ENCODE measurements around the gene BICD1.

The BICD1 gene

DNA sequence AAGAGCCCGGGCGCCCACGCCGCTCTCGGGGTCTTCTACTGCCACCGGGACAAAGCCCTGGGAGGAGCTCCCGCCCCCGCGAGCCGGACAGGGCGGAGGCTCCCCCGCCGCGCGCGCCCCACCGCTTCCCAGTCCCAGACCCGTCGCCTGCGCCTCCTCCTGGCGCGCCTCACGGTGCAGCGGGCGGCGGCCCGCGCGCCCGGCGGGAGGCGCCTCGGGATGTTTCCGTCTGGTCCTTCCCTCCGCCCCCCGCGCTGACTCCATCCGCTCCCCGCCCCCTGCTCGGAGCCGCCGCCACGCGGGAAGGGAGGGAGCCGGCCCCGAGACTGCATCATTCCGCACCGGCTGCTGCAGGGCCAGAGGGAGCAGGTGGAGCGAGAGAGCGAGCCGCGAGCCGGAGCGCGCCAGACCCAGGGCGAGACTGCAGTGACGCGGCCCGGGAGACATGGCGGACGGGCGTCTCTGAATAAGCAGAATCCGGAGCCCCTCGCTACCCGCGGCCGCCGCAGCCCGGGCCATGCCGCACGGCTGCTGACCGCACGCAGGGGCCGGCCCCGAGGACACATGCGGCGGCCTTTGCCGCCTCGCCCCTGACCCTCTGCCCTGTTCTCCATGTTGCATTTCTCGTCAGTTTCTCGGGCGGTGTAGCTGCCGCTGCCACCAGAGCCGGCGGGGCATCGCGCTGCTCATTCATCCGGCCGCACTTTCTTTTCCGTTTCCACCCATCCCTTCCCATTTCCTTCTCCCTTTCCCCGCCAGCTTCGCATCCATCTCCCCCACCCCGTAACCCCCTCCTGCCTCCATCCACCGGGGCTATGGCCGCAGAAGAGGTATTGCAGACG, at the start of gene BICD1:
TSS of gene BICD1 (plus strand) at position 331 of the 842 bp plus-strand sequence. CDS start at position 816, 485 bp downstream.
- TF ChIP-seq CEBPB (IDR thresholded peaks at IDR 0.05) = no peak
- TF ChIP-seq REST (IDR thresholded peaks at IDR 0.05; ENCODE audit: low read depth) = no peak
- TF ChIP-seq EGR1 (IDR thresholded peaks at IDR 0.05) = peak; percentile 89
- peak; percentile 78; the same call in 1 of the 2 replicates for TF ChIP-seq TAF1 (IDR thresholded peaks at IDR 0.05; ENCODE audit: low read depth)
- TF ChIP-seq RAD21 (IDR thresholded peaks at IDR 0.05; ENCODE audit: low read depth) = peak; percentile 25; the same call in 1 of the 2 replicates
- 0 out of 2 replicates have a peak, but pooled peaks have one; percentile 63 for TF ChIP-seq TCF12 (IDR thresholded peaks at IDR 0.05; ENCODE audit: low read depth)
- TF ChIP-seq EP300 (IDR thresholded peaks at IDR 0.05; ENCODE audit: borderline replicate concordance) = 0 out of 2 replicates have a peak, but pooled peaks have one; percentile 15
- peak; percentile 78 for TF ChIP-seq ZBTB7A (IDR thresholded peaks at IDR 0.05; ENCODE audit: low read depth)
- no peak for TF ChIP-seq CREB1 (IDR thresholded peaks at IDR 0.05; ENCODE audit: low read depth)
- TF ChIP-seq USF1 (IDR thresholded peaks at IDR 0.05) = no peak
- peak; percentile 6; the same call in 1 of the 2 replicates for TF ChIP-seq NFIC (IDR thresholded peaks at IDR 0.05)
- peak; percentile 96 for TF ChIP-seq MAX (IDR thresholded peaks at IDR 0.05)
- no peak for TF ChIP-seq FOXM1 (IDR thresholded peaks at IDR 0.05; ENCODE audit: borderline replicate concordance, low read depth)
- TF ChIP-seq YY1 (IDR thresholded peaks at IDR 0.05; ENCODE audit: low read depth) = peak; percentile 84
- peak; percentile 6; the same call in 1 of the 2 replicates for TF ChIP-seq TEAD4 (IDR thresholded peaks at IDR 0.05)

GRCh38 chr12:32061033-32061432, 45.6 kb upstream of the BICD1 start:
- TF ChIP-seq TCF12 (IDR thresholded peaks at IDR 0.05; ENCODE audit: low read depth) = no peak

DNA sequence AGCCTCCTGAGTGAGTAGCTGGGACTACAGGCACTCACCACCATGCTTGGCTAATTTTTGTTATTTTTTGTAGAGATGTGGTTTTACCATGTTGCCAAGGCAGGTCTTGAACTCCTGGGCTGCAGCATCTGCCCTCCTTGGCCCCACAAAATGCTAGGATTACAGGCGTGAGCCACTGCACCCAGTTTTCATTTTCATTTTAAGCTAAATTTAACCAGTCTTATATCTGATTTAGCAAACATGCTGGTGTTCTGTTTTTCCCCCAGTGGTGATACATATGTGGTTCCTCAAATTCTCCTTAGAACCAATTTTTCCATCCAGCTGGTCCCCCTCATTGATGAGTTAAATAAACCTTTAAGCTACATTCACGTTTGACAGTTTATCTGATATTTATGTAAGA, 43.8 kb upstream of the BICD1 start:
- no peak for TF ChIP-seq EGR1 (IDR thresholded peaks at IDR 0.05)
- TF ChIP-seq ZBTB7A (IDR thresholded peaks at IDR 0.05; ENCODE audit: low read depth) = no peak
- no peak for TF ChIP-seq MAX (IDR thresholded peaks at IDR 0.05)
- no peak for TF ChIP-seq EP300 (IDR thresholded peaks at IDR 0.05; ENCODE audit: borderline replicate concordance)
- no peak for TF ChIP-seq TAF1 (IDR thresholded peaks at IDR 0.05; ENCODE audit: low read depth)
- no peak for TF ChIP-seq USF1 (IDR thresholded peaks at IDR 0.05)
- no peak for TF ChIP-seq RAD21 (IDR thresholded peaks at IDR 0.05; ENCODE audit: low read depth)
- no peak for TF ChIP-seq CREB1 (IDR thresholded peaks at IDR 0.05; ENCODE audit: low read depth)
- no peak for TF ChIP-seq FOXM1 (IDR thresholded peaks at IDR 0.05; ENCODE audit: borderline replicate concordance, low read depth)
- TF ChIP-seq CEBPB (IDR thresholded peaks at IDR 0.05) = no peak
- no peak for TF ChIP-seq YY1 (IDR thresholded peaks at IDR 0.05; ENCODE audit: low read depth)
- TF ChIP-seq NFIC (IDR thresholded peaks at IDR 0.05) = no peak
- no peak for TF ChIP-seq TCF12 (IDR thresholded peaks at IDR 0.05; ENCODE audit: low read depth)
- TF ChIP-seq REST (IDR thresholded peaks at IDR 0.05; ENCODE audit: low read depth) = no peak
- no peak for TF ChIP-seq TEAD4 (IDR thresholded peaks at IDR 0.05)

DNA sequence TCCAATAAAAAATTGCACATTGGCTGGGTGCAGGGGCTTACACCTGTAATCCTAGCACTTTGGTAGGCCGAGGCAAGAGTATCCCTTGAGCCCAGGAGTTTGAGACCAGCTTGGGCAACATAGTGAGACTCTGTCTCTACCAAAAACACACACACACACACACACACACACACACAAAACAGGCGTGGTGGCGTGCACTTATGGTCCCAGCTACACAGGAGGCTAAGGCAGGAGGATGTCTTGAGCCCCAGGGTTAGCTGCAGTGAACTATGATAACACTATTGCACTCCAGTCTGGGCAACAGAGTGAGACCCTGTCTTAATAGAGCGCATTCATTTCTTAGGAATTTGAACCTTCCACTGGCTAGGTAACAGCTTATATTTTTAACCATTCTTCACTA, 42.9 kb upstream of the BICD1 start:
- TF ChIP-seq CEBPB (IDR thresholded peaks at IDR 0.05) = no peak
- TF ChIP-seq CREB1 (IDR thresholded peaks at IDR 0.05; ENCODE audit: low read depth) = no peak
- TF ChIP-seq USF1 (IDR thresholded peaks at IDR 0.05) = no peak
- no peak for TF ChIP-seq EGR1 (IDR thresholded peaks at IDR 0.05)
- TF ChIP-seq EP300 (IDR thresholded peaks at IDR 0.05; ENCODE audit: borderline replicate concordance) = no peak
- TF ChIP-seq YY1 (IDR thresholded peaks at IDR 0.05; ENCODE audit: low read depth) = no peak
- no peak for TF ChIP-seq ZBTB7A (IDR thresholded peaks at IDR 0.05; ENCODE audit: low read depth)
- TF ChIP-seq TEAD4 (IDR thresholded peaks at IDR 0.05) = no peak

DNA sequence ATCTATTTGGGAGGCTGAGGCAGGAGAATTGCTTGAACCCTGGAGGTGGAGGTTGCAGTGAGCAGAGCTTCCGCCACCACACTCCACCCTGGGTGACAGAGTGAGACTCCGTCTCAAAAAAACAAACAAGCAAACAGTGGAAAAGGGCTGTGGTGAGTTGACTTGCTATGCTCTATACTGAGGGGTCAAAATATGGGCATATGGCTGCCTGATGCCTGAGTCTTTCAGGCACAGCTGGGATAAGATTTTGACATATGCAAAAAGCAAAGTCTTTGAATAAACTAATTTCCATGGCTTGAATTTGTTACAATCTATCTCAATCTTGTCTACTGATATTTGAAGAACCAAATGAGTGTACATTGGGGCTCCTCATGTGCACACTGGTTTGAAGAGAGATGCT, 40.4 kb upstream of the BICD1 start:
- TF ChIP-seq FOXM1 (IDR thresholded peaks at IDR 0.05; ENCODE audit: borderline replicate concordance, low read depth) (no peak), CREB1 (IDR thresholded peaks at IDR 0.05; ENCODE audit: low read depth) (no peak)
